ENCODE data around the gene CD300LG. TPM values are rescaled to one million over a fixed set of nuclear protein-coding genes. Genes with fewer than 3 reads are reported as not detected.
"Not testable (repeated sequence)": the region's sequence is repeated elsewhere in the genome, so short reads cannot be mapped to it uniquely, and the experiment has no call there.

The CD300LG gene
- total and polyA plus RNA-seq, 9 donors: 0.13 to 6.8 (median 2.1) TPM

- no peak for TF ChIP-seq POLR2A (IDR thresholded peaks at IDR 0.05)
- no peak for TF ChIP-seq CTCF (IDR thresholded peaks at IDR 0.05)
- no peak for TF ChIP-seq EP300 (IDR thresholded peaks at IDR 0.05)
- peak in 1 of 5 donors; percentile 52 for DNase-seq
These were observed 15.0 kb downstream of the CD300LG start for GRCh38 chr17:43861960-43862359.

GRCh38 chr17:43864161-43864984 lies 17.4 kb downstream of the CD300LG start:
- no peak overlapping the region for H3K27ac ChIP-seq
- peaks cover 5% of the 10 kb centered on the region for H3K4me1 ChIP-seq (ENCODE audit: insufficient read depth)
- DNase-seq: no peak
- intact Hi-C loops (cut with DNase I): no loop called here
- TF ChIP-seq POLR2A (IDR thresholded peaks at IDR 0.05): no peak
- no peak for TF ChIP-seq CTCF (IDR thresholded peaks at IDR 0.05)
- TF ChIP-seq EP300 (IDR thresholded peaks at IDR 0.05): no peak
- no peaks in the 10 kb centered on the region for H3K36me3 ChIP-seq
- no peaks in the 10 kb centered on the region for H3K27me3 ChIP-seq
- 81 to 93% (median 91%) methylated on average over 4 of the region's 4 CpGs for WGBS, 3 donors
- H3K4me3 ChIP-seq: no peak overlapping the region
- no peaks in the 10 kb centered on the region for H3K9me3 ChIP-seq

More at GRCh38 chr17:43861960-43862359, 15.0 kb downstream of the CD300LG start:
- Histone ChIP-seq H3K9me3 (no peaks in the 10 kb centered on the region), H3K4me3 (no peak overlapping the region), H3K27ac (no peak overlapping the region), H3K27me3 (no peaks in the 10 kb centered on the region), H3K36me3 (no peaks in the 10 kb centered on the region), H3K4me1 (ENCODE audit: insufficient read depth) (peaks cover 5% of the 10 kb centered on the region)
- WGBS, 3 donors: 55 to 65% (median 65%) methylated on average over 9 of the region's 9 CpGs
- intact Hi-C loops (cut with DNase I): no loop called here

GRCh38 chr17:43868226-43868994 lies 21.4 kb downstream of the CD300LG start:
- 85 to 92% (median 89%) methylated on average over 10 of the region's 10 CpGs for WGBS, 3 donors
- Histone ChIP-seq H3K4me1 (ENCODE audit: insufficient read depth) (no peaks in the 10 kb centered on the region), H3K27ac (no peak overlapping the region), H3K36me3 (no peaks in the 10 kb centered on the region), H3K4me3 (no peak overlapping the region), H3K27me3 (no peaks in the 10 kb centered on the region), H3K9me3 (no peaks in the 10 kb centered on the region)
- intact Hi-C loops (cut with DNase I): no loop called here
- no peak for DNase-seq
- TF ChIP-seq POLR2A (IDR thresholded peaks at IDR 0.05): no peak
- no peak for TF ChIP-seq CTCF (IDR thresholded peaks at IDR 0.05)
- no peak for TF ChIP-seq EP300 (IDR thresholded peaks at IDR 0.05)

GRCh38 chr17:43869031-43869430 lies 22.1 kb downstream of the CD300LG start:
- H3K27ac ChIP-seq; H3K4me1 ChIP-seq (ENCODE audit: insufficient read depth); H3K27me3 ChIP-seq; H3K36me3 ChIP-seq; DNase-seq; H3K9me3 ChIP-seq; intact Hi-C loops (cut with DNase I); H3K4me3 ChIP-seq: not testable (repeated sequence)
- 76 to 89% (median 78%) methylated on average over 6 of the region's 6 CpGs for WGBS, 3 donors

Data from ovary (tissue), 9 donors.